SU-DHL-6 (cell line): Measurements from ENCODE around the gene CDC6.

ENCODE experiments used
- H2AFZ ChIP-seq: fragments of 200-600 bp; sonication (generic); 2 replicates; pipeline ENCODE4 v1.6.1; 2014; ENCODE audit warnings: low read depth, mild to moderate bottlenecking, moderate library complexity, mixed read lengths, antibody characterized with exemption, low read length; ENCODE audit not compliant: severe bottlenecking
- H3F3A ChIP-seq: fragments of 200-600 bp; shearing (Covaris generic); 2 replicates; pipeline ENCODE4 v1.6.0; 2016; ENCODE audit warnings: antibody characterized with exemption, mild to moderate bottlenecking; ENCODE audit not compliant: insufficient read depth
- H3K27ac ChIP-seq: fragments of 200-600 bp; sonication (generic); 2 replicates; pipeline ENCODE4 v1.5.1; 2016; ENCODE audit warnings: low read depth, mild to moderate bottlenecking, low read length, moderate library complexity, mixed read lengths
- H3K27me3 ChIP-seq: fragments of 200-600 bp; sonication (generic), shearing (Covaris generic); 2 replicates; pipeline ENCODE4 v1.6.0; 2014; ENCODE audit warnings: mild to moderate bottlenecking, low read length
- H3K36me3 ChIP-seq: fragments of 200-600 bp; sonication (generic); 2 replicates; pipeline ENCODE4 v1.6.1; 2014; ENCODE audit warnings: mild to moderate bottlenecking, low read length, mixed read lengths
- H3K4me2 ChIP-seq: fragments of 300-600, 200-600 bp; shearing (Covaris generic), sonication (generic); 2 replicates; pipeline ENCODE4 v1.6.0; 2014; ENCODE audit warnings: low read length, low read depth, mild to moderate bottlenecking; ENCODE audit not compliant: poor library complexity, severe bottlenecking
- H3K4me3 ChIP-seq: fragments of 200-600 bp; sonication (generic); 2 replicates; pipeline ENCODE4 v1.5.1; 2014; ENCODE audit warnings: antibody characterized with exemption, low read length, mild to moderate bottlenecking, mixed read lengths; ENCODE audit not compliant: insufficient read depth, poor library complexity, severe bottlenecking
- H3K79me2 ChIP-seq: fragments of 200-600 bp; sonication (generic); 2 replicates; pipeline ENCODE4 v1.6.1; 2014; ENCODE audit warnings: mild to moderate bottlenecking, low read length, moderate library complexity; ENCODE audit not compliant: insufficient read depth
- H3K9ac ChIP-seq: fragments of 200-600 bp; sonication (generic); 2 replicates; pipeline ENCODE4 v1.7.0; 2014; ENCODE audit warnings: mild to moderate bottlenecking, low read length
- H3K9me2 ChIP-seq: fragments of 200-600 bp; sonication (generic); replicated peaks from 2 replicates; pipeline ENCODE4 v1.6.1; 2014; ENCODE audit warnings: low read length; ENCODE audit not compliant: insufficient read depth
- H3K9me3 ChIP-seq: fragments of 200-600 bp; sonication (generic); 2 replicates; pipeline ENCODE4 v1.6.1; 2014; ENCODE audit warnings: low read length, mixed read lengths; ENCODE audit not compliant: insufficient read depth
- H4K20me1 ChIP-seq: fragments of 200-600 bp; sonication (generic); 2 replicates; pipeline ENCODE4 v1.6.1; 2014; ENCODE audit warnings: low read depth, mild to moderate bottlenecking, antibody characterized with exemption, low read length, moderate library complexity, mixed read lengths
- EZH2phosphoT487 ChIP-seq: fragments of 200-600 bp; sonication (generic), shearing (Covaris generic); conservative IDR thresholded peaks from 2 replicates; pipeline ENCODE4 v1.6.1; 2018; ENCODE audit warnings: mild to moderate bottlenecking, antibody characterized with exemption, low read length, moderate library complexity, mixed read lengths
- TF ChIP-seq, protein P1 (sequence below): fragments of 200-600 bp; sonication (generic); IDR thresholded peaks from one replicate; pipeline ENCODE4 v1.5.1; 2017; ENCODE audit warnings: antibody characterized with exemption, mild to moderate bottlenecking, low read length, moderate library complexity; ENCODE audit not compliant: insufficient read depth, poor library complexity, severe bottlenecking

The CDC6 gene

GRCh38 chr17:40349477-40349894 lies 61.8 kb downstream of the CDC6 start:
- Histone ChIP-seq H2AFZ (no peak overlapping the region), H3K27ac (no peak overlapping the region), H3K27me3 (no peaks in the 10 kb centered on the region), H3K36me3 (no peaks in the 10 kb centered on the region), H3K9me2 (no peaks in the 10 kb centered on the region), H3K4me3 (no peak overlapping the region), H3F3A (no peaks in the 10 kb centered on the region), H3K9me3 (no peaks in the 10 kb centered on the region), H3K4me2 (no peak overlapping the region), H4K20me1 (no peaks in the 10 kb centered on the region; the same call in 1 of the 2 replicates), H3K9ac (no peak overlapping the region), H3K79me2 (no peaks in the 10 kb centered on the region)
- TF ChIP-seq, protein P1, sequence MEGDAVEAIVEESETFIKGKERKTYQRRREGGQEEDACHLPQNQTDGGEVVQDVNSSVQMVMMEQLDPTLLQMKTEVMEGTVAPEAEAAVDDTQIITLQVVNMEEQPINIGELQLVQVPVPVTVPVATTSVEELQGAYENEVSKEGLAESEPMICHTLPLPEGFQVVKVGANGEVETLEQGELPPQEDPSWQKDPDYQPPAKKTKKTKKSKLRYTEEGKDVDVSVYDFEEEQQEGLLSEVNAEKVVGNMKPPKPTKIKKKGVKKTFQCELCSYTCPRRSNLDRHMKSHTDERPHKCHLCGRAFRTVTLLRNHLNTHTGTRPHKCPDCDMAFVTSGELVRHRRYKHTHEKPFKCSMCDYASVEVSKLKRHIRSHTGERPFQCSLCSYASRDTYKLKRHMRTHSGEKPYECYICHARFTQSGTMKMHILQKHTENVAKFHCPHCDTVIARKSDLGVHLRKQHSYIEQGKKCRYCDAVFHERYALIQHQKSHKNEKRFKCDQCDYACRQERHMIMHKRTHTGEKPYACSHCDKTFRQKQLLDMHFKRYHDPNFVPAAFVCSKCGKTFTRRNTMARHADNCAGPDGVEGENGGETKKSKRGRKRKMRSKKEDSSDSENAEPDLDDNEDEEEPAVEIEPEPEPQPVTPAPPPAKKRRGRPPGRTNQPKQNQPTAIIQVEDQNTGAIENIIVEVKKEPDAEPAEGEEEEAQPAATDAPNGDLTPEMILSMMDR: no peak
- no peak for TF ChIP-seq EZH2phosphoT487

GRCh38 chr17:40349895-40350688 lies 62.4 kb downstream of the CDC6 start:
- TF ChIP-seq, protein P1: no peak
- TF ChIP-seq EZH2phosphoT487: no peak
- Histone ChIP-seq H3K4me3 (no peak overlapping the region), H3K9ac (no peak overlapping the region), H3K4me2 (no peak overlapping the region), H2AFZ (no peak overlapping the region), H3K79me2 (no peaks in the 10 kb centered on the region), H3K36me3 (no peaks in the 10 kb centered on the region), H3K9me3 (no peaks in the 10 kb centered on the region), H3K27ac (no peak overlapping the region), H3K9me2 (no peaks in the 10 kb centered on the region), H3F3A (no peaks in the 10 kb centered on the region), H3K27me3 (no peaks in the 10 kb centered on the region), H4K20me1 (no peaks in the 10 kb centered on the region; the same call in 1 of the 2 replicates)

DNA sequence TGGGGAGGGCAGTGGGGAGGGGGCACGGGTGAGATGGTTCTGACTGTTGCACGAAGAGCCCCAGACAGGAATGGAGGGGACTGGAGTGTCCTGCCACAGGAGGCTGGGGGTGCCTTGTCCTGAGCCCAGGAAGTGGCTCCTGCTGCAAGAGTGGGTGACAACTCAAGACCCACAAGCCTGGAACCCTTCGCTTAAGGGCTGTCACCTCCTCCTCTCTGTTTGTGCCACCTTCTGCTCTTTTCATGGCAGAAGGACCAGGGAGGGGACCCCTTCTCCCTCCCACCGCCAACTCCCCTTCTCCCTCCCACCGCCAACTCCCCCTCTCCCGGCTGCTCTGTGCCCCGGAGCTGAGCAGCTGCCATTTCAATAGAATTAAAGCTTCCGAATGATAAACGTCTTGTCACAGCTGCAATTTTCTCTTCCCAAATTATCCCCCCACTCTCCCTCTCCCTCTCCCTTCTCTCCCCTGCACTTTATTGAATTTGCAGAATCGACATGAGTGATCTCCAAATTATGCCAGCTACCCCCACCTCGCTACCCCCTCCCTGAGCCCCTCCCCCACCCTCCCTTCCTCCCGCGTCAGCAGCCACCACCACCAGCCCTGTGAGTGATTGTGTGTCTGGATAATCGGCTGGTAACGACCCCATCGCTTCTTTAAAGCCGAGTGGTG lies 63.1 kb downstream of the CDC6 start:
- no peak overlapping the region for H3K9ac ChIP-seq
- no peak overlapping the region for H3K4me2 ChIP-seq
- H3K27ac ChIP-seq: no peak overlapping the region
- no peak overlapping the region for H3K4me3 ChIP-seq
- no peaks in the 10 kb centered on the region for H3K9me3 ChIP-seq
- no peaks in the 10 kb centered on the region; the same call in 1 of the 2 replicates for H4K20me1 ChIP-seq
- TF ChIP-seq, protein P1: no peak
- TF ChIP-seq EZH2phosphoT487: no peak
- no peaks in the 10 kb centered on the region for H3K36me3 ChIP-seq
- H2AFZ ChIP-seq: no peak overlapping the region
- H3K79me2 ChIP-seq: no peaks in the 10 kb centered on the region
- no peaks in the 10 kb centered on the region for H3F3A ChIP-seq
- no peaks in the 10 kb centered on the region for H3K9me2 ChIP-seq
- H3K27me3 ChIP-seq: no peaks in the 10 kb centered on the region
